ENCODE results near the gene MGMT.

DNA sequence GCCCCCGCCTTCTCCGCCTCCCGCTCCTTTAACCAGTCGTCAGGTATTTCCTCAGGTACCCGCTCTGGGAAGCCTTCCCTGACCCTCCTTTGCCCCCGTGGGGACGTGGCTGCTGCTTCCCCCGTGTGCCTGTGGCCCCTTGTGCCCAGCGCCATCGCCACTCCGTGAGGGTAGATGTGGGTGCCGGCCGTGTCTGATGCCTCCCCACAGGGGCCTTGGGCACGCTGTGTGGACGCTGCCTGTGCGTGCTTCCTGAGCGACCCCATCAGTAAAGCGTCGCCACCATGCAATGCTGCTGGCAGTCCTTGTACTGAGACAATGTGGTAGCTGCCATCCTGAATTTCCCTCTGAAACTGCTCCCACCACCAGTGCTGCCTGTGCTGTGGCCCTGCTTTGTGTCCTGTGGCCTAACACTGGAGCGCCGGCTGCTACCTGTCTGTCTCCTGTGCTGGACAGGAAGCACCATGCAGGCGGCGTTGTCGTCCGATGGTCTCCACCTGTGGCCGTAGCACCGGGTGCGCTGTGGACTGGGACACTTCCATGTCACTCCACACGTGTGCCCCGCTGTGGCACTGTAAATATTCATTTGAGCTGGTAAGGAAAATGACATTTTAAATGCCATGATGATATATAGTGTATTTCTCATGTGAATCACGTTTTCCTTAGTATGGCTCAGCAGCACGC, 213.8 kb downstream of the MGMT start:
- TF ChIP-seq POLR2A (IDR thresholded peaks at IDR 0.05; ENCODE audit: borderline replicate concordance, extremely low read depth, insufficient read depth, insufficient read length) (no peak), SIN3A (IDR thresholded peaks at IDR 0.05; ENCODE audit: low read depth) (no peak), EZH2 (IDR thresholded peaks at IDR 0.05) (no peak), POLR2AphosphoS5 (IDR thresholded peaks at IDR 0.05; ENCODE audit: low read depth, low read length) (no peak)
- TF ChIP-seq, protein P1, sequence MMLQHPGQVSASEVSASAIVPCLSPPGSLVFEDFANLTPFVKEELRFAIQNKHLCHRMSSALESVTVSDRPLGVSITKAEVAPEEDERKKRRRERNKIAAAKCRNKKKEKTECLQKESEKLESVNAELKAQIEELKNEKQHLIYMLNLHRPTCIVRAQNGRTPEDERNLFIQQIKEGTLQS (IDR thresholded peaks at IDR 0.05) = no peak
- TF ChIP-seq, protein P2, sequence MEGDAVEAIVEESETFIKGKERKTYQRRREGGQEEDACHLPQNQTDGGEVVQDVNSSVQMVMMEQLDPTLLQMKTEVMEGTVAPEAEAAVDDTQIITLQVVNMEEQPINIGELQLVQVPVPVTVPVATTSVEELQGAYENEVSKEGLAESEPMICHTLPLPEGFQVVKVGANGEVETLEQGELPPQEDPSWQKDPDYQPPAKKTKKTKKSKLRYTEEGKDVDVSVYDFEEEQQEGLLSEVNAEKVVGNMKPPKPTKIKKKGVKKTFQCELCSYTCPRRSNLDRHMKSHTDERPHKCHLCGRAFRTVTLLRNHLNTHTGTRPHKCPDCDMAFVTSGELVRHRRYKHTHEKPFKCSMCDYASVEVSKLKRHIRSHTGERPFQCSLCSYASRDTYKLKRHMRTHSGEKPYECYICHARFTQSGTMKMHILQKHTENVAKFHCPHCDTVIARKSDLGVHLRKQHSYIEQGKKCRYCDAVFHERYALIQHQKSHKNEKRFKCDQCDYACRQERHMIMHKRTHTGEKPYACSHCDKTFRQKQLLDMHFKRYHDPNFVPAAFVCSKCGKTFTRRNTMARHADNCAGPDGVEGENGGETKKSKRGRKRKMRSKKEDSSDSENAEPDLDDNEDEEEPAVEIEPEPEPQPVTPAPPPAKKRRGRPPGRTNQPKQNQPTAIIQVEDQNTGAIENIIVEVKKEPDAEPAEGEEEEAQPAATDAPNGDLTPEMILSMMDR (IDR thresholded peaks at IDR 0.05 in 2 of 3, conservative IDR thresholded peaks at IDR 0.05 in 1 of 3; ENCODE audit: borderline replicate concordance in 1 of 3, insufficient read depth in 1 of 3, low read depth in 2 of 3, low read length in 2 of 3) = no peak
- TF ChIP-seq, protein P3, sequence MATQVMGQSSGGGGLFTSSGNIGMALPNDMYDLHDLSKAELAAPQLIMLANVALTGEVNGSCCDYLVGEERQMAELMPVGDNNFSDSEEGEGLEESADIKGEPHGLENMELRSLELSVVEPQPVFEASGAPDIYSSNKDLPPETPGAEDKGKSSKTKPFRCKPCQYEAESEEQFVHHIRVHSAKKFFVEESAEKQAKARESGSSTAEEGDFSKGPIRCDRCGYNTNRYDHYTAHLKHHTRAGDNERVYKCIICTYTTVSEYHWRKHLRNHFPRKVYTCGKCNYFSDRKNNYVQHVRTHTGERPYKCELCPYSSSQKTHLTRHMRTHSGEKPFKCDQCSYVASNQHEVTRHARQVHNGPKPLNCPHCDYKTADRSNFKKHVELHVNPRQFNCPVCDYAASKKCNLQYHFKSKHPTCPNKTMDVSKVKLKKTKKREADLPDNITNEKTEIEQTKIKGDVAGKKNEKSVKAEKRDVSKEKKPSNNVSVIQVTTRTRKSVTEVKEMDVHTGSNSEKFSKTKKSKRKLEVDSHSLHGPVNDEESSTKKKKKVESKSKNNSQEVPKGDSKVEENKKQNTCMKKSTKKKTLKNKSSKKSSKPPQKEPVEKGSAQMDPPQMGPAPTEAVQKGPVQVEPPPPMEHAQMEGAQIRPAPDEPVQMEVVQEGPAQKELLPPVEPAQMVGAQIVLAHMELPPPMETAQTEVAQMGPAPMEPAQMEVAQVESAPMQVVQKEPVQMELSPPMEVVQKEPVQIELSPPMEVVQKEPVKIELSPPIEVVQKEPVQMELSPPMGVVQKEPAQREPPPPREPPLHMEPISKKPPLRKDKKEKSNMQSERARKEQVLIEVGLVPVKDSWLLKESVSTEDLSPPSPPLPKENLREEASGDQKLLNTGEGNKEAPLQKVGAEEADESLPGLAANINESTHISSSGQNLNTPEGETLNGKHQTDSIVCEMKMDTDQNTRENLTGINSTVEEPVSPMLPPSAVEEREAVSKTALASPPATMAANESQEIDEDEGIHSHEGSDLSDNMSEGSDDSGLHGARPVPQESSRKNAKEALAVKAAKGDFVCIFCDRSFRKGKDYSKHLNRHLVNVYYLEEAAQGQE (IDR thresholded peaks at IDR 0.05; ENCODE audit: low read depth) = no peak
